ENCODE results near the gene OR4D1. TPM values are rescaled to one million over a fixed set of nuclear protein-coding genes. Genes with fewer than 3 reads are reported as not detected.

The OR4D1 gene
- total RNA-seq, 1 donor from 2014 or later: not detected

GRCh38 chr17:58196610-58197009 lies 48.4 kb downstream of the OR4D1 start:
- TF ChIP-seq CTCF (IDR thresholded peaks at IDR 0.05; ENCODE audit: insufficient read depth, low read length, poor library complexity, severe bottlenecking): no peak
- Histone ChIP-seq H3K27me3 (ENCODE audit: control insufficient read depth, insufficient read depth, low read length) (peaks cover 20% of the 10 kb centered on the region), H3K36me3 (ENCODE audit: control insufficient read depth, insufficient read depth, low read length) (no peaks in the 10 kb centered on the region), H3K4me3 (ENCODE audit: low read depth, low read length) (no peak overlapping the region)
- DNase-seq (ENCODE audit: low read depth): no peak

- TF ChIP-seq CTCF (IDR thresholded peaks at IDR 0.05; ENCODE audit: insufficient read depth, low read length, poor library complexity, severe bottlenecking): peak; percentile 70
- DNase-seq (ENCODE audit: low read depth): no peak
- no peaks in the 10 kb centered on the region for H3K36me3 ChIP-seq (ENCODE audit: control insufficient read depth, insufficient read depth, low read length)
Measured at GRCh38 chr17:58200024-58200633, 51.9 kb downstream of the OR4D1 start.

GRCh38 chr17:58202859-58203258 lies 54.7 kb downstream of the OR4D1 start:
- no peak for TF ChIP-seq CTCF (IDR thresholded peaks at IDR 0.05; ENCODE audit: insufficient read depth, low read length, poor library complexity, severe bottlenecking)
- no peak overlapping the region for H3K4me3 ChIP-seq (ENCODE audit: low read depth, low read length)
- H3K36me3 ChIP-seq (ENCODE audit: control insufficient read depth, insufficient read depth, low read length): no peaks in the 10 kb centered on the region
- H3K27me3 ChIP-seq (ENCODE audit: control insufficient read depth, insufficient read depth, low read length): peaks cover 12% of the 10 kb centered on the region
- DNase-seq (ENCODE audit: low read depth): no peak

More at GRCh38 chr17:58200024-58200633, 51.9 kb downstream of the OR4D1 start:
- Histone ChIP-seq H3K27me3 (ENCODE audit: control insufficient read depth, insufficient read depth, low read length) (peaks cover 15% of the 10 kb centered on the region), H3K4me3 (ENCODE audit: low read depth, low read length) (no peak overlapping the region)

- H3K27me3 ChIP-seq (ENCODE audit: control insufficient read depth, insufficient read depth, low read length): peaks cover 4% of the 10 kb centered on the region
- no peak for TF ChIP-seq CTCF (IDR thresholded peaks at IDR 0.05; ENCODE audit: insufficient read depth, low read length, poor library complexity, severe bottlenecking)
- H3K4me3 ChIP-seq (ENCODE audit: low read depth, low read length): no peak overlapping the region
- no peak for DNase-seq (ENCODE audit: low read depth)
- H3K36me3 ChIP-seq (ENCODE audit: control insufficient read depth, insufficient read depth, low read length): no peaks in the 10 kb centered on the region
Measured at GRCh38 chr17:58204796-58205195, 56.6 kb downstream of the OR4D1 start.

GRCh38 chr17:58205936-58206335 lies 57.8 kb downstream of the OR4D1 start:
- no peak for DNase-seq (ENCODE audit: low read depth)
- no peak for TF ChIP-seq CTCF (IDR thresholded peaks at IDR 0.05; ENCODE audit: insufficient read depth, low read length, poor library complexity, severe bottlenecking)
- no peak overlapping the region for H3K4me3 ChIP-seq (ENCODE audit: low read depth, low read length)
- no peaks in the 10 kb centered on the region for H3K36me3 ChIP-seq (ENCODE audit: control insufficient read depth, insufficient read depth, low read length)
- no peaks in the 10 kb centered on the region for H3K27me3 ChIP-seq (ENCODE audit: control insufficient read depth, insufficient read depth, low read length)

GRCh38 chr17:58207451-58207850 lies 59.3 kb downstream of the OR4D1 start:
- Histone ChIP-seq H3K36me3 (ENCODE audit: control insufficient read depth, insufficient read depth, low read length) (peaks cover 1% of the 10 kb centered on the region), H3K27me3 (ENCODE audit: control insufficient read depth, insufficient read depth, low read length) (no peaks in the 10 kb centered on the region), H3K4me3 (ENCODE audit: low read depth, low read length) (no peak overlapping the region)
- no peak for TF ChIP-seq CTCF (IDR thresholded peaks at IDR 0.05; ENCODE audit: insufficient read depth, low read length, poor library complexity, severe bottlenecking)
- DNase-seq (ENCODE audit: low read depth): no peak
